Ishikawa (cell line): ENCODE measurements around the gene ITGA8.

ENCODE experiments used
- RAD21 ChIP-seq: IDR thresholded peaks from 2 replicates; pipeline ENCODE4 v1.6.1; 2012; ENCODE audit warnings: low read depth
- TAF1 ChIP-seq: IDR thresholded peaks from 2 replicates; pipeline ENCODE4 v1.6.1; 2012; ENCODE audit warnings: low read depth, mild to moderate bottlenecking
- TF ChIP-seq, protein P1 (sequence below): IDR thresholded peaks from 2 replicates; pipeline ENCODE4 v1.6.1; 2012
- TF ChIP-seq, protein P2 (sequence below): IDR thresholded peaks from 2 replicates; pipeline ENCODE4 v1.6.1; 2012; ENCODE audit warnings: low read depth, mild to moderate bottlenecking

DNA sequence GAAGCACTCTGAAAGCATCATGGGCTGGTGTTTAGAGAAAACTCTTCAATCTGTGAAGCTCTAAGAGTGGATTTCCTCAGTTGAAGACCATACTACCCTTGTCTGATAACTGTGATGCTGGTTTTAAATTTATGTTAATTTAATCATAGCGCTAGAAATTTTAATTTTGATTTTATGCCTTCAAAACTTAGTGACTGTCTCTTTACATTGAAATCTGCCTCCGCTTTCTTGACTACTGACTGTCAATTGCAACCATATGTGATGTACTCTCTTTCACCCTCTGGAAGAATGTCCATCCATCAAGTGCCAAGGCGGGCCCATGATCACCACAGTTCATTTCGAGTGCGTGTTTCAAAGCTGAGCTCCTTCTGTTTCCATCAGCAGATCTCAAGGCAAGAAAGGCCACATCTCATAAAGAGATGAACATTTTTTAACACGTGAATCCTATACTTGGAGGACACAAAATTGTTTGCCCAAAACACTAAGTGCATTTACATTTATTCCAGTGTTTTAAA lies 147.1 kb downstream of the ITGA8 start:
- TF ChIP-seq, protein P1, sequence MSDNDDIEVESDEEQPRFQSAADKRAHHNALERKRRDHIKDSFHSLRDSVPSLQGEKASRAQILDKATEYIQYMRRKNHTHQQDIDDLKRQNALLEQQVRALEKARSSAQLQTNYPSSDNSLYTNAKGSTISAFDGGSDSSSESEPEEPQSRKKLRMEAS = no peak
- no peak for TF ChIP-seq TAF1
- no peak for TF ChIP-seq RAD21
- TF ChIP-seq, protein P2, sequence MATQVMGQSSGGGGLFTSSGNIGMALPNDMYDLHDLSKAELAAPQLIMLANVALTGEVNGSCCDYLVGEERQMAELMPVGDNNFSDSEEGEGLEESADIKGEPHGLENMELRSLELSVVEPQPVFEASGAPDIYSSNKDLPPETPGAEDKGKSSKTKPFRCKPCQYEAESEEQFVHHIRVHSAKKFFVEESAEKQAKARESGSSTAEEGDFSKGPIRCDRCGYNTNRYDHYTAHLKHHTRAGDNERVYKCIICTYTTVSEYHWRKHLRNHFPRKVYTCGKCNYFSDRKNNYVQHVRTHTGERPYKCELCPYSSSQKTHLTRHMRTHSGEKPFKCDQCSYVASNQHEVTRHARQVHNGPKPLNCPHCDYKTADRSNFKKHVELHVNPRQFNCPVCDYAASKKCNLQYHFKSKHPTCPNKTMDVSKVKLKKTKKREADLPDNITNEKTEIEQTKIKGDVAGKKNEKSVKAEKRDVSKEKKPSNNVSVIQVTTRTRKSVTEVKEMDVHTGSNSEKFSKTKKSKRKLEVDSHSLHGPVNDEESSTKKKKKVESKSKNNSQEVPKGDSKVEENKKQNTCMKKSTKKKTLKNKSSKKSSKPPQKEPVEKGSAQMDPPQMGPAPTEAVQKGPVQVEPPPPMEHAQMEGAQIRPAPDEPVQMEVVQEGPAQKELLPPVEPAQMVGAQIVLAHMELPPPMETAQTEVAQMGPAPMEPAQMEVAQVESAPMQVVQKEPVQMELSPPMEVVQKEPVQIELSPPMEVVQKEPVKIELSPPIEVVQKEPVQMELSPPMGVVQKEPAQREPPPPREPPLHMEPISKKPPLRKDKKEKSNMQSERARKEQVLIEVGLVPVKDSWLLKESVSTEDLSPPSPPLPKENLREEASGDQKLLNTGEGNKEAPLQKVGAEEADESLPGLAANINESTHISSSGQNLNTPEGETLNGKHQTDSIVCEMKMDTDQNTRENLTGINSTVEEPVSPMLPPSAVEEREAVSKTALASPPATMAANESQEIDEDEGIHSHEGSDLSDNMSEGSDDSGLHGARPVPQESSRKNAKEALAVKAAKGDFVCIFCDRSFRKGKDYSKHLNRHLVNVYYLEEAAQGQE = no peak
